ENCODE results near the gene RASL11B.
"Not testable (repeated sequence)": the region's sequence is repeated elsewhere in the genome, so short reads cannot be mapped to it uniquely, and the experiment has no call there.

The RASL11B gene

GRCh38 chr4:52861879-52862616 lies at the start of gene RASL11B:
TSS of gene RASL11B (plus strand) at chr4:52862317. CDS start at chr4:52862508, 191 bp downstream.
- DNase-seq (ENCODE audit: low read depth) = peak; percentile 69

GRCh38 chr4:52813546-52813945 lies 48.6 kb upstream of the RASL11B start:
- no peak for DNase-seq (ENCODE audit: low read depth)

GRCh38 chr4:52822583-52822971 lies 39.5 kb upstream of the RASL11B start:
- no peak for DNase-seq (ENCODE audit: low read depth)

- no peak for DNase-seq (ENCODE audit: low read depth)
Observed at GRCh38 chr4:52822972-52823701, 39.0 kb upstream of the RASL11B start.

- no peak for DNase-seq (ENCODE audit: low read depth)
Observed at GRCh38 chr4:52823702-52824092, 38.4 kb upstream of the RASL11B start.

- no peak for DNase-seq (ENCODE audit: low read depth)
Observed at GRCh38 chr4:52824270-52824602, 37.9 kb upstream of the RASL11B start.

GRCh38 chr4:52824603-52825459 lies 37.3 kb upstream of the RASL11B start:
- DNase-seq (ENCODE audit: low read depth) = no peak

GRCh38 chr4:52825460-52826090 lies 36.5 kb upstream of the RASL11B start:
- DNase-seq (ENCODE audit: low read depth) = no peak

- DNase-seq (ENCODE audit: low read depth) = no peak
Observed at GRCh38 chr4:52833941-52834525, 28.1 kb upstream of the RASL11B start.

GRCh38 chr4:52834641-52835456 lies 27.3 kb upstream of the RASL11B start:
- not testable (repeated sequence) for DNase-seq (ENCODE audit: low read depth)

GRCh38 chr4:52836120-52836519 lies 26.0 kb upstream of the RASL11B start:
- no peak for DNase-seq (ENCODE audit: low read depth)

- DNase-seq (ENCODE audit: low read depth) = no peak
Observed at GRCh38 chr4:52836678-52837077, 25.4 kb upstream of the RASL11B start.

- DNase-seq (ENCODE audit: low read depth) = no peak
Observed at GRCh38 chr4:52837716-52838558, 24.2 kb upstream of the RASL11B start.

GRCh38 chr4:52838729-52839586 lies 23.2 kb upstream of the RASL11B start:
- DNase-seq (ENCODE audit: low read depth) = no peak

- no peak for DNase-seq (ENCODE audit: low read depth)
Observed at GRCh38 chr4:52840531-52841370, 21.4 kb upstream of the RASL11B start.

- DNase-seq (ENCODE audit: low read depth) = no peak
Observed at GRCh38 chr4:52841682-52842456, 20.2 kb upstream of the RASL11B start.

GRCh38 chr4:52842792-52843191 lies 19.3 kb upstream of the RASL11B start:
- no peak for DNase-seq (ENCODE audit: low read depth)

All from stimulated activated CD8-positive, alpha-beta memory T cell treated with anti-CD3 and anti-CD28 coated beads, Interleukin-12 subunit alpha, Interleukin-12 subunit beta, amount 100 ng/mL, for 1 hour (primary cell).